Spleen (tissue), 11 donors: ENCODE data around the gene CCDC91. TPM values are rescaled to one million over a fixed set of nuclear protein-coding genes. Genes with fewer than 3 reads are reported as not detected.

Experiments
- DNase-seq: peaks from one replicate; pipeline ENCODE4 v3.0.0-alpha.2; 2020
- H3K27ac ChIP-seq, 8 donors: fragments of 200-600 bp; sonication (generic) in 7 of 8; 1 replicate in 4 of 8; 2 replicates in 4 of 8; pipeline versions ENCODE4 v1.5.0 to v1.8.0; 2016 to 2021; ENCODE audit warnings: inconsistent platforms in 4 of 8, mild to moderate bottlenecking in 4 of 8, moderate library complexity in 1 of 8
- H3K27me3 ChIP-seq, 7 donors: fragments of 200-600 bp; sonication (generic) in 6 of 7; replicated peaks in 1 of 7; 1 replicate in 4 of 7; 2 replicates in 3 of 7; pipeline versions ENCODE4 v1.5.0 to v1.8.0; 2016 to 2021; ENCODE audit warnings: inconsistent platforms in 3 of 7, mild to moderate bottlenecking in 1 of 7
- H3K36me3 ChIP-seq, 6 donors: fragments of 200-600 bp; sonication (generic) in 5 of 6; 1 replicate in 4 of 6; 2 replicates in 2 of 6; pipeline versions ENCODE4 v1.5.0 to v1.8.0; 2016 to 2021; ENCODE audit warnings: inconsistent platforms in 2 of 6
- H3K4me1 ChIP-seq, 6 donors: fragments of 200-600 bp; sonication (generic) in 5 of 6; 1 replicate in 3 of 6; 2 replicates in 3 of 6; pipeline versions ENCODE4 v1.5.0 to v1.8.0; 2016 to 2021; ENCODE audit warnings: inconsistent platforms in 3 of 6
- H3K4me3 ChIP-seq, 8 donors: fragments of 200-600 bp; sonication (generic) in 7 of 8; 1 replicate in 4 of 8; 2 replicates in 4 of 8; pipeline versions ENCODE4 v1.5.0 to v1.8.0; 2016 to 2021; ENCODE audit warnings: inconsistent platforms in 4 of 8, mild to moderate bottlenecking in 4 of 8, moderate library complexity in 2 of 8
- H3K9me3 ChIP-seq, 8 donors: fragments of 200-600 bp; sonication (generic) in 7 of 8; 1 replicate in 4 of 8; 2 replicates in 4 of 8; pipeline versions ENCODE4 v1.5.0 to v1.8.0; 2016 to 2021; ENCODE audit warnings: inconsistent platforms in 4 of 8
- CTCF ChIP-seq, 11 experiments: fragments of 200-600 bp in 7 of 11; fragments of 450-650 bp in 4 of 11; sonication (generic) in 4 of 11; IDR thresholded peaks in 8 of 11; conservative IDR thresholded peaks in 3 of 11; 1 replicate in 7 of 11; 2 replicates in 4 of 11; pipeline versions ENCODE4 v1.4.0 to v1.8.0; 2016 to 2021; ENCODE audit warnings: antibody characterized with exemption in 11 of 11, inconsistent platforms in 4 of 11, mild to moderate bottlenecking in 1 of 11
- POLR2A ChIP-seq, 3 donors: fragments of 450-650 bp; IDR thresholded peaks; one replicate each; pipeline ENCODE4 v1.5.1; 2017; ENCODE audit warnings: antibody characterized with exemption in 3 of 3, mild to moderate bottlenecking in 1 of 3
- POLR2AphosphoS5 ChIP-seq, 3 donors: sonication (generic); formaldehyde crosslinking; IDR thresholded peaks; one replicate each; pipeline ENCODE4 v1.5.1; 2017; ENCODE audit warnings: antibody characterized with exemption in 3 of 3
- WGBS, 5 donors: extraction: QIAGEN DNeasy Blood & Tissue Kit in 3 of 5; methylation state at CpG; one replicate each; pipeline versions ENCODE4 v1.1.5 to v1.1.7; 2013 to 2018; 5-methylcytosine and 5-hydroxymethylcytosine counted together
- intact Hi-C: fragments of 100-400 bp; cut with DNase I; formaldehyde crosslinking; loops from one replicate; pipeline ENCODE4 v1.15.0; 2023; ENCODE audit warnings: low total_unique reads
- polyA plus RNA-seq, 3 donors: library from polyadenylated mRNA; stranded (reverse); fragments of 200-250 nt; gene quantifications; one replicate each; pipeline ENCODE4 v1.2.1, GENCODE V29; 2013
- total RNA-seq, 7 donors: library from RNA; depleted of rRNA in 3 of 7; stranded (reverse); fragments of >200 nt in 3 of 7; fragmentation: NEBNext Ultra II Directional in 4 of 7; extraction: Animal tissue kit (Norgen Biotek cat#: 25700) in 4 of 7; gene quantifications; one replicate each; pipeline versions ENCODE4 v1.1.0 to v1.2.1, GENCODE V29; 2016 to 2021
- donor health status: healthy with polysubstance abuse.
- donor health status: DM: no; HTN: no; CAD: no; lungs with moderate emphysema.
- donor health status: DM: no; HTN: no; CAD: no.
- donor health status: Bipolar disorder and iron deficiency.
- donor health status: healthy.
- donor health status: DM: no; HTN: no; CAD: no.
- donor health status: DM: yes; HTN: yes; CAD: no.

The CCDC91 gene
- total and polyA plus RNA-seq, 10 donors: 12.8 to 65.9 (median 43.4) TPM

GRCh38 chr12:28164644-28165275 lies 25.5 kb upstream of the CCDC91 start:
- intact Hi-C loops: no loop called here
- H3K27me3 ChIP-seq: no peaks in the 10 kb centered on the region
- H3K36me3 ChIP-seq: no peaks in the 10 kb centered on the region
- no peak overlapping the region for H3K4me3 ChIP-seq
- no peaks in the 10 kb centered on the region for H3K9me3 ChIP-seq
- no peak for DNase-seq
- TF ChIP-seq POLR2A (IDR thresholded peaks at IDR 0.05) (no peak), CTCF (IDR thresholded peaks at IDR 0.05 in 8 of 11, conservative IDR thresholded peaks at IDR 0.05 in 3 of 11) (no peak), POLR2AphosphoS5 (IDR thresholded peaks at IDR 0.05) (no peak)
- H3K4me1 ChIP-seq: no peaks in the 10 kb centered on the region
- 79 to 94% (median 89%) methylated on average over 2 of the region's 2 CpGs for WGBS, 5 donors
- no peak overlapping the region for H3K27ac ChIP-seq

GRCh38 chr12:28167981-28168485 lies 22.2 kb upstream of the CCDC91 start:
- no peak for TF ChIP-seq POLR2AphosphoS5 (IDR thresholded peaks at IDR 0.05)
- TF ChIP-seq POLR2A (IDR thresholded peaks at IDR 0.05): no peak
- no peak for TF ChIP-seq CTCF (IDR thresholded peaks at IDR 0.05 in 8 of 11, conservative IDR thresholded peaks at IDR 0.05 in 3 of 11)
- Histone ChIP-seq H3K9me3 (no peaks in the 10 kb centered on the region), H3K4me1 (no peaks in the 10 kb centered on the region), H3K36me3 (no peaks in the 10 kb centered on the region), H3K27me3 (no peaks in the 10 kb centered on the region), H3K27ac (no peak overlapping the region), H3K4me3 (no peak overlapping the region)
- 86 to 95% (median 91%) methylated on average over 2 of the region's 2 CpGs for WGBS, 5 donors
- intact Hi-C loops: no loop called here
- DNase-seq: no peak

GRCh38 chr12:28171356-28172060 lies 18.7 kb upstream of the CCDC91 start:
- Histone ChIP-seq H3K27me3 (no peaks in the 10 kb centered on the region), H3K4me1 (no peaks in the 10 kb centered on the region), H3K4me3 (no peak overlapping the region), H3K27ac (no peak overlapping the region), H3K36me3 (no peaks in the 10 kb centered on the region), H3K9me3 (no peaks in the 10 kb centered on the region)
- DNase-seq: no peak
- intact Hi-C loops: no loop called here
- TF ChIP-seq CTCF (IDR thresholded peaks at IDR 0.05 in 8 of 11, conservative IDR thresholded peaks at IDR 0.05 in 3 of 11) (no peak), POLR2A (IDR thresholded peaks at IDR 0.05) (no peak), POLR2AphosphoS5 (IDR thresholded peaks at IDR 0.05) (no peak)
- 75 to 95% (median 87%) methylated on average over 3 of the region's 3 CpGs for WGBS, 5 donors

- Histone ChIP-seq H3K9me3 (no peaks in the 10 kb centered on the region), H3K27me3 (no peaks in the 10 kb centered on the region), H3K27ac (no peak overlapping the region), H3K4me1 (no peaks in the 10 kb centered on the region), H3K4me3 (no peak overlapping the region), H3K36me3 (no peaks in the 10 kb centered on the region)
- DNase-seq: no peak
- TF ChIP-seq POLR2A (IDR thresholded peaks at IDR 0.05): no peak
- no peak for TF ChIP-seq POLR2AphosphoS5 (IDR thresholded peaks at IDR 0.05)
- peak in 9 of 11 experiments; percentile 24 to 52 (median 37) for TF ChIP-seq CTCF (IDR thresholded peaks at IDR 0.05 in 8 of 11, conservative IDR thresholded peaks at IDR 0.05 in 3 of 11)
- WGBS, 5 donors: 90 to 95% (median 92%) methylated on average over 3 of the region's 3 CpGs
- intact Hi-C loops: no loop called here
Measured at GRCh38 chr12:28172434-28173030, 17.7 kb upstream of the CCDC91 start.
